Measurements from ENCODE around the gene ABCC12.

The ABCC12 gene

GRCh38 chr16:48165961-48166578 lies 10.3 kb upstream of the ABCC12 start:
- no peak overlapping the region for H3K18ac ChIP-seq (ENCODE audit: low read length)
- DNase-seq (ENCODE audit: low spot score), result no peak
- H3K4me1 ChIP-seq (ENCODE audit: control insufficient read depth in 2 of 2, insufficient read depth in 1 of 2, low read depth in 1 of 2, low read length in 2 of 2), result peaks cover 0 to 4% of the 10 kb centered on the region in 2 donors
- no peak overlapping the region for H3K4me3 ChIP-seq (ENCODE audit: low read length in 2 of 2)
- no peak overlapping the region for H2BK15ac ChIP-seq (ENCODE audit: low read length)
- H2BK12ac ChIP-seq (ENCODE audit: low read length), result no peak overlapping the region
- no peaks in the 10 kb centered on the region for H3K9me3 ChIP-seq (replicated peaks in 1 of 2; ENCODE audit: control insufficient read depth in 2 of 2, insufficient read depth in 1 of 2, low read depth in 1 of 2, low read length in 2 of 2)
- H2BK5ac ChIP-seq (ENCODE audit: low read length), result no peak overlapping the region
- H3K79me1 ChIP-seq (ENCODE audit: low read depth, low read length), result no peaks in the 10 kb centered on the region
- no peak overlapping the region for H2BK120ac ChIP-seq (ENCODE audit: low read depth, low read length)
- no peak overlapping the region for H3K4me2 ChIP-seq (ENCODE audit: insufficient read depth, low read length, poor library complexity, severe bottlenecking)
- no peak overlapping the region for H2AK5ac ChIP-seq (ENCODE audit: low read depth, low read length)
- no peaks in the 10 kb centered on the region for H3K27me3 ChIP-seq (ENCODE audit: control insufficient read depth in 3 of 3, insufficient read depth in 3 of 3, low read depth in 1 of 3, low read length in 3 of 3)
- no peak overlapping the region for H3K23ac ChIP-seq (ENCODE audit: low read depth, low read length, poor library complexity)
- no peak overlapping the region for H3K9ac ChIP-seq (ENCODE audit: low read depth, low read length, poor library complexity)
- no CpG with 5 or more reads among the region's 4 CpGs for WGBS, 2 donors (ENCODE audit: extremely low coverage in 2 of 2, insufficient read length in 2 of 2, insufficient replicate concordance in 1 of 2)
- H3K27ac ChIP-seq (replicated peaks; ENCODE audit: low read length), result no peak overlapping the region
- no peak overlapping the region for H3K4ac ChIP-seq (ENCODE audit: low read length)
- no peak overlapping the region for H4K91ac ChIP-seq (ENCODE audit: low read depth, low read length, poor library complexity)
- H3K36me3 ChIP-seq (replicated peaks in 1 of 2; ENCODE audit: control insufficient read depth in 2 of 2, insufficient read depth in 2 of 2, low read length in 2 of 2), result no peaks in the 10 kb centered on the region
- peak overlapping the region; percentile 2 for H2AFZ ChIP-seq (ENCODE audit: low read length)
- H4K8ac ChIP-seq (ENCODE audit: low read depth, low read length), result no peak overlapping the region
- H3K14ac ChIP-seq (ENCODE audit: low read length), result no peak overlapping the region

DNA sequence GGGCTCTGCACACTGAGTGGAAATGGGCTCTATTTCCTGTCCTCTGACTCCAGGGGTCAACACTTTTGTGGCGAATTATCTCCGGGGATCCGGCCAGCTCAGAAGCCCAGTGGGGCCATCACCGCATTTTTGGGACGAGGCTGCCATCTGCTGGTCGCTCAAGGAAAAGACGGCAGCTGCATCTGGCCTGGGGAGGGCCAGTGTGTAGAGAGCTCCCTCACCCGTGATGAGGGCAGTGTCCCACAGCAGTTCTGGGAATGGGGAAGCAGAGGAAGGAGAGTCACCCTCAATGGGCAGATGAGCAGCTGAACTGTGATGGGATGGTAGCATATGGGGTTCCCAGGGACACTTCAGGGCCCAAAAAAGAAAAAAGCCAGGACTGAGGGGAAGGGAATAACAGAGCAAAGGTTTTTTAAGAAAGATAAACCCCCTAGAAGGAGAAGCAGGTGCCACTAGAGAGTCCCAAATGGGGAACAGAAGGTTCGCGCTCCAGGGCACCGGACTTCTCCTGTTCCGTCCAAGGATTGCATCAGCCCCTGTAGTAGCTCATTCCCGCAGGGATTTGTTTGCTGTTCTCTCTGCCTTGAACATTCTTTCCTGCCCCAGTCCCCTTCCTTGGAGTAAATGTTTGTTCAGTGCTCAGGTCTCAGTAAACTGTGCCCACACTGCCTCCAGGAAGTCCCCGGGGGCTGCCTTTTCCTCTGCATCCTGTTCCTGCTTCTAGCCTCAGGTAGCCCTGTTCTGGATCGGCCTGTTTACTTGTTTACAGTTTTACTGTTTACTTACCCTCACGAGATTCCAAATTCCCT lies 9.3 kb upstream of the ABCC12 start:
- H3K27ac ChIP-seq (replicated peaks; ENCODE audit: low read length), result no peak overlapping the region
- peak; percentile 77 for DNase-seq (ENCODE audit: low spot score)

GRCh38 chr16:48162839-48163410 lies 7.1 kb upstream of the ABCC12 start:
- Histone ChIP-seq H3K18ac (ENCODE audit: low read length) (peak overlapping the region; percentile 22), H4K91ac (ENCODE audit: low read depth, low read length, poor library complexity) (no peak overlapping the region), H3K27me3 (ENCODE audit: control insufficient read depth in 3 of 3, insufficient read depth in 3 of 3, low read depth in 1 of 3, low read length in 3 of 3) (no peaks in the 10 kb centered on the region), H3K4me2 (ENCODE audit: insufficient read depth, low read length, poor library complexity, severe bottlenecking) (no peak overlapping the region), H3K9ac (ENCODE audit: low read depth, low read length, poor library complexity) (no peak overlapping the region), H3K9me3 (replicated peaks in 1 of 2; ENCODE audit: control insufficient read depth in 2 of 2, insufficient read depth in 1 of 2, low read depth in 1 of 2, low read length in 2 of 2) (no peaks in the 10 kb centered on the region), H2BK5ac (ENCODE audit: low read length) (no peak overlapping the region), H3K36me3 (replicated peaks in 1 of 2; ENCODE audit: control insufficient read depth in 2 of 2, insufficient read depth in 2 of 2, low read length in 2 of 2) (no peaks in the 10 kb centered on the region), H3K79me1 (ENCODE audit: low read depth, low read length) (no peaks in the 10 kb centered on the region), H3K27ac (replicated peaks; ENCODE audit: low read length) (no peak overlapping the region), H3K4ac (ENCODE audit: low read length) (no peak overlapping the region), H2AK5ac (ENCODE audit: low read depth, low read length) (no peak overlapping the region), H3K4me1 (ENCODE audit: control insufficient read depth in 2 of 2, insufficient read depth in 1 of 2, low read depth in 1 of 2, low read length in 2 of 2) (peaks cover 0 to 4% of the 10 kb centered on the region in 2 donors), H3K14ac (ENCODE audit: low read length) (no peak overlapping the region), H2BK120ac (ENCODE audit: low read depth, low read length) (no peak overlapping the region), H4K8ac (ENCODE audit: low read depth, low read length) (no peak overlapping the region), H2AFZ (ENCODE audit: low read length) (no peak overlapping the region), H3K4me3 (ENCODE audit: low read length in 2 of 2) (no peak overlapping the region), H3K23ac (ENCODE audit: low read depth, low read length, poor library complexity) (no peak overlapping the region), H2BK12ac (ENCODE audit: low read length) (no peak overlapping the region), H2BK15ac (ENCODE audit: low read length) (no peak overlapping the region)
- WGBS, 2 donors (ENCODE audit: extremely low coverage in 2 of 2, insufficient read length in 2 of 2, insufficient replicate concordance in 1 of 2), result no CpG with 5 or more reads among the region's 9 CpGs
- DNase-seq (ENCODE audit: low spot score), result no peak

More for the DNA sequence above, 9.3 kb upstream of the ABCC12 start:
- Histone ChIP-seq H3K4ac (ENCODE audit: low read length) (no peak overlapping the region), H2AK5ac (ENCODE audit: low read depth, low read length) (no peak overlapping the region), H3K27me3 (ENCODE audit: control insufficient read depth in 3 of 3, insufficient read depth in 3 of 3, low read depth in 1 of 3, low read length in 3 of 3) (no peaks in the 10 kb centered on the region), H3K23ac (ENCODE audit: low read depth, low read length, poor library complexity) (no peak overlapping the region), H2BK12ac (ENCODE audit: low read length) (no peak overlapping the region), H4K8ac (ENCODE audit: low read depth, low read length) (no peak overlapping the region), H3K9ac (ENCODE audit: low read depth, low read length, poor library complexity) (no peak overlapping the region), H2BK5ac (ENCODE audit: low read length) (no peak overlapping the region), H3K79me1 (ENCODE audit: low read depth, low read length) (no peaks in the 10 kb centered on the region), H3K18ac (ENCODE audit: low read length) (no peak overlapping the region), H3K14ac (ENCODE audit: low read length) (no peak overlapping the region), H4K91ac (ENCODE audit: low read depth, low read length, poor library complexity) (no peak overlapping the region), H3K36me3 (replicated peaks in 1 of 2; ENCODE audit: control insufficient read depth in 2 of 2, insufficient read depth in 2 of 2, low read length in 2 of 2) (no peaks in the 10 kb centered on the region), H2BK120ac (ENCODE audit: low read depth, low read length) (no peak overlapping the region), H3K4me2 (ENCODE audit: insufficient read depth, low read length, poor library complexity, severe bottlenecking) (no peak overlapping the region), H2AFZ (ENCODE audit: low read length) (peak overlapping the region; percentile 82), H3K4me1 (ENCODE audit: control insufficient read depth in 2 of 2, insufficient read depth in 1 of 2, low read depth in 1 of 2, low read length in 2 of 2) (peaks cover 0 to 4% of the 10 kb centered on the region in 2 donors), H3K4me3 (ENCODE audit: low read length in 2 of 2) (no peak overlapping the region), H2BK15ac (ENCODE audit: low read length) (no peak overlapping the region), H3K9me3 (replicated peaks in 1 of 2; ENCODE audit: control insufficient read depth in 2 of 2, insufficient read depth in 1 of 2, low read depth in 1 of 2, low read length in 2 of 2) (no peaks in the 10 kb centered on the region)
- no CpG with 5 or more reads among the region's 16 CpGs for WGBS, 2 donors (ENCODE audit: extremely low coverage in 2 of 2, insufficient read length in 2 of 2, insufficient replicate concordance in 1 of 2)

- DNase-seq (ENCODE audit: low spot score), result no peak
- Histone ChIP-seq H4K8ac (ENCODE audit: low read depth, low read length) (no peak overlapping the region), H2AK5ac (ENCODE audit: low read depth, low read length) (no peak overlapping the region), H3K79me1 (ENCODE audit: low read depth, low read length) (no peaks in the 10 kb centered on the region), H3K18ac (ENCODE audit: low read length) (no peak overlapping the region), H2BK5ac (ENCODE audit: low read length) (no peak overlapping the region), H2BK12ac (ENCODE audit: low read length) (no peak overlapping the region), H3K27me3 (ENCODE audit: control insufficient read depth in 3 of 3, insufficient read depth in 3 of 3, low read depth in 1 of 3, low read length in 3 of 3) (no peaks in the 10 kb centered on the region), H2AFZ (ENCODE audit: low read length) (no peak overlapping the region), H2BK15ac (ENCODE audit: low read length) (no peak overlapping the region), H4K91ac (ENCODE audit: low read depth, low read length, poor library complexity) (no peak overlapping the region), H3K4ac (ENCODE audit: low read length) (no peak overlapping the region), H3K9me3 (replicated peaks in 1 of 2; ENCODE audit: control insufficient read depth in 2 of 2, insufficient read depth in 1 of 2, low read depth in 1 of 2, low read length in 2 of 2) (no peaks in the 10 kb centered on the region), H2BK120ac (ENCODE audit: low read depth, low read length) (no peak overlapping the region), H3K27ac (replicated peaks; ENCODE audit: low read length) (no peak overlapping the region), H3K4me2 (ENCODE audit: insufficient read depth, low read length, poor library complexity, severe bottlenecking) (no peak overlapping the region), H3K4me1 (ENCODE audit: control insufficient read depth in 2 of 2, insufficient read depth in 1 of 2, low read depth in 1 of 2, low read length in 2 of 2) (peaks cover 0 to 4% of the 10 kb centered on the region in 2 donors), H3K23ac (ENCODE audit: low read depth, low read length, poor library complexity) (no peak overlapping the region), H3K4me3 (ENCODE audit: low read length in 2 of 2) (no peak overlapping the region), H3K36me3 (replicated peaks in 1 of 2; ENCODE audit: control insufficient read depth in 2 of 2, insufficient read depth in 2 of 2, low read length in 2 of 2) (no peaks in the 10 kb centered on the region), H3K9ac (ENCODE audit: low read depth, low read length, poor library complexity) (no peak overlapping the region), H3K14ac (ENCODE audit: low read length) (no peak overlapping the region)
- no CpG with 5 or more reads among the region's 4 CpGs for WGBS, 2 donors (ENCODE audit: extremely low coverage in 2 of 2, insufficient read length in 2 of 2, insufficient replicate concordance in 1 of 2)
These were observed 6.1 kb upstream of the ABCC12 start for GRCh38 chr16:48161906-48162305.
